Measurements from ENCODE around the gene G0S2. TPM values are rescaled to one million over a fixed set of nuclear protein-coding genes. Genes with fewer than 3 reads are reported as not detected.

The G0S2 gene
- total and polyA plus RNA-seq, 2 of the 4 experiments (the other 2 are of a cell fraction) = 0.36 to 0.53 TPM

DNA sequence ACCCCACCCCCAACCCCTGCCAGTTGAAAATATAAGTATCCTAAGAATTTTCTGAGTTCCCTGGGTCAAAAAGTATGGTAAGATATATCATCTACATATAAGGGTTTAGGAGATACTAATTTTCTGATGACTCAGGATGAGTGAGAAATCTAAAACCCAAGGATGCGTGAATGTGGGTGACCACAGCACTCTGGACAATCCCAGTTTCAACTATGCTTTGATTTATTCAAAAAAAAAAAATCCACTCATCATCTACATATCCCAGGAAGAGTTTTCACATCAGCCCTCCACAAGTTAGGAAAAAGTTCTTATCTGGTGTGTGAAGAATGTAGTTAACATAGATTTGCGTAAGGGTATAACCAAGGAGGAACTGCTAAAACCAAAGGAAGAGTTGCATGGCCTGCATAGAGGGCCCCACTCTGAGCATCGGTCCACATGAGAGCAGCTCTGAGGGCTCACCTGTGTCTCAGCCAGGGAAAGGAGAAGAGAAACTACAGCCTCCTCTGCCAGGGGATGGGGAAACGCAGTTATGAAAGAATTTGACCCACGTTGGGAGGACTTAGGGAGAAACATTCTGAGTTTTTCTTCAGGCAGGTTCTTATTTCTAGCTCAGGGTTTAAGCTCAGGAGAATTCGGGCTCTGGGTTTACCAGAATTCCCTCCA is 41.7 kb upstream of the G0S2 start:
- Histone ChIP-seq H3K27ac (ENCODE audit: insufficient read depth, low read length) (no peak overlapping the region), H3K27me3 (ENCODE audit: control insufficient read depth, insufficient read depth, low read length) (no peaks in the 10 kb centered on the region), H2BK5ac (ENCODE audit: low read depth, low read length, poor library complexity, severe bottlenecking) (no peak overlapping the region), H2BK20ac (ENCODE audit: low read depth, low read length) (no peak overlapping the region), H2AK9ac (replicated peaks; ENCODE audit: low read depth, low read length, poor library complexity) (no peak overlapping the region), H4K20me1 (ENCODE audit: insufficient read depth, low read length) (no peaks in the 10 kb centered on the region), H3K4me1 (ENCODE audit: control insufficient read depth, insufficient read depth, low read length) (peaks cover 2% of the 10 kb centered on the region; the same call in 1 of the 2 replicates), H3K36me3 (ENCODE audit: control insufficient read depth, insufficient read depth, low read length) (no peaks in the 10 kb centered on the region), H3K9me3 (ENCODE audit: control insufficient read depth, insufficient read depth, low read length) (no peaks in the 10 kb centered on the region), H3K4ac (ENCODE audit: low read depth, low read length) (no peak overlapping the region; the same call in 1 of the 2 replicates), H2AFZ (replicated peaks; ENCODE audit: low read length, poor library complexity) (no peak overlapping the region), H4K8ac (ENCODE audit: low read depth in 2 of 2, low read length in 2 of 2) (no peak overlapping the region), H2BK15ac (ENCODE audit: low read depth, low read length) (no peak overlapping the region), H4K91ac (ENCODE audit: insufficient read depth, low read depth, low read length) (no peak overlapping the region), H3K18ac (ENCODE audit: low read depth, low read length) (no peak overlapping the region), H3K4me3 (ENCODE audit: insufficient read depth, low read depth, low read length) (no peak overlapping the region), H3K23ac (ENCODE audit: low read depth, low read length) (no peak overlapping the region), H3K9me1 (ENCODE audit: insufficient read depth, low read length) (no peaks in the 10 kb centered on the region; the same call in 1 of the 2 replicates), H3K14ac (replicated peaks; ENCODE audit: low read depth, low read length) (peak overlapping the region; percentile 1; the same call in 1 of the 2 replicates), H2AK5ac (ENCODE audit: low read depth, low read length) (no peak overlapping the region), H3K9ac (ENCODE audit: low read depth, low read length) (no peak overlapping the region), H3K56ac (ENCODE audit: extremely low read depth, insufficient read depth, low read length) (no peak overlapping the region), H4K5ac (ENCODE audit: low read depth, low read length) (no peak overlapping the region), H2BK120ac (ENCODE audit: low read depth, low read length) (no peak overlapping the region; the same call in 1 of the 2 replicates), H3K79me1 (ENCODE audit: low read depth in 1 of 2, low read length in 2 of 2) (no peaks in the 10 kb centered on the region), H3K4me2 (ENCODE audit: low read depth, low read length) (no peak overlapping the region)
- peak; percentile 27; the same call in 1 of the 2 replicates for ATAC-seq (ENCODE audit: low read depth)
- POLR2A ChIA-PET (ENCODE audit: unreplicated experiment) = no interaction called here
- BruUV-seq (replicated peaks) = no TSS peak
- TF ChIP-seq RAD21 (IDR thresholded peaks at IDR 0.05; ENCODE audit: low read length) = no peak
- TF ChIP-seq FOS (IDR thresholded peaks at IDR 0.05; ENCODE audit: low read depth, low read length) = no peak
- no peak for TF ChIP-seq ELK1 (IDR thresholded peaks at IDR 0.05; ENCODE audit: borderline replicate concordance, low read depth, low read length)
- no peak for TF ChIP-seq MXI1 (IDR thresholded peaks at IDR 0.05; ENCODE audit: borderline replicate concordance, low read depth, low read length)
- peak; percentile 46; the same call in 1 of the 2 replicates for TF ChIP-seq MAFK (IDR thresholded peaks at IDR 0.05; ENCODE audit: low read depth, low read length)
- no peak for TF ChIP-seq NFE2L2 (IDR thresholded peaks at IDR 0.05; ENCODE audit: low read depth, low read length)
- intact Hi-C loops (cut with micrococcal nuclease) = no loop called here
- CTCF ChIA-PET = no interaction called here
- in situ Hi-C loops (cut with MboI; ENCODE audit: low sequenced_read_pairs) = no loop called here
- no CpG with 5 or more reads among the region's 6 CpGs for WGBS, 2 experiments (ENCODE audit: extremely low coverage in 2 of 2, insufficient read length in 1 of 2)
- DNase-seq = peak; percentile 57
- dilution Hi-C loops (cut with HindIII; ENCODE audit: low sequenced_read_pairs, unreplicated experiment) = no loop called here
